ENCODE results near the gene RSPH1.

The RSPH1 gene

GRCh38 chr21:42461185-42461520, 34.9 kb downstream of the RSPH1 start:
- Histone ChIP-seq H3K27me3 (ENCODE audit: insufficient read depth, low read length, poor library complexity) (no peaks in the 10 kb centered on the region), H3K4me1 (ENCODE audit: insufficient read depth, low read length) (peaks cover 71% of the 10 kb centered on the region), H3K27ac (ENCODE audit: low read length) (peak overlapping the region; percentile 72), H3K9ac (ENCODE audit: low read depth, low read length) (no peak overlapping the region), H3K9me3 (ENCODE audit: insufficient read depth, low read length, severe bottlenecking) (no peaks in the 10 kb centered on the region), H3K79me2 (ENCODE audit: insufficient read depth, low read length) (no peaks in the 10 kb centered on the region), H4K20me1 (ENCODE audit: insufficient read depth, low read length) (no peaks in the 10 kb centered on the region), H3K4me2 (ENCODE audit: insufficient read depth, low read length) (peak overlapping the region; percentile 58; the same call in 1 of the 2 replicates), H3K36me3 (ENCODE audit: insufficient read depth, low read length) (no peaks in the 10 kb centered on the region), H2AFZ (ENCODE audit: low read depth, low read length) (no peak overlapping the region), H3K4me3 (ENCODE audit: low read depth in 1 of 2, low read length in 2 of 2) (no peak overlapping the region)
- ATAC-seq (ENCODE audit: insufficient read depth, low read depth) (no peak; the same call in 2 of the 3 replicates), DNase-seq (no peak)
- no peak for TF ChIP-seq EZH2 (IDR thresholded peaks at IDR 0.05; ENCODE audit: borderline replicate concordance, low read depth, low read length, severe bottlenecking)

- H3K9ac ChIP-seq (ENCODE audit: low read depth, low read length), result peak overlapping the region; percentile 32
- H3K36me3 ChIP-seq (ENCODE audit: insufficient read depth, low read length), result no peaks in the 10 kb centered on the region
- H3K27me3 ChIP-seq (ENCODE audit: insufficient read depth, low read length, poor library complexity), result no peaks in the 10 kb centered on the region
- ATAC-seq (ENCODE audit: insufficient read depth, low read depth), result peak; percentile 87
- no peaks in the 10 kb centered on the region for H4K20me1 ChIP-seq (ENCODE audit: insufficient read depth, low read length)
- H3K4me1 ChIP-seq (ENCODE audit: insufficient read depth, low read length), result peaks cover 68% of the 10 kb centered on the region
- no peaks in the 10 kb centered on the region for H3K79me2 ChIP-seq (ENCODE audit: insufficient read depth, low read length)
- TF ChIP-seq EZH2 (IDR thresholded peaks at IDR 0.05; ENCODE audit: borderline replicate concordance, low read depth, low read length, severe bottlenecking) (no peak), CTCF (IDR thresholded peaks at IDR 0.05; ENCODE audit: borderline replicate concordance, extremely low read depth, low read length, poor library complexity, severe bottlenecking) (no peak)
- H2AFZ ChIP-seq (ENCODE audit: low read depth, low read length), result peak overlapping the region; percentile 27; the same call in 1 of the 2 replicates
- peak overlapping the region; percentile 84 for H3K27ac ChIP-seq (ENCODE audit: low read length)
- H3K9me3 ChIP-seq (ENCODE audit: insufficient read depth, low read length, severe bottlenecking), result no peaks in the 10 kb centered on the region
- H3K4me3 ChIP-seq (ENCODE audit: low read depth in 1 of 2, low read length in 2 of 2), result peak overlapping the region in 1 of 2 experiments; percentile 5; a peak in 1 of 4 replicates
- peak overlapping the region; percentile 58 for H3K4me2 ChIP-seq (ENCODE audit: insufficient read depth, low read length)
- peak; percentile 91 for DNase-seq
Observed at GRCh38 chr21:42460391-42461184, 35.4 kb downstream of the RSPH1 start.

GRCh38 chr21:42459546-42460215, 36.3 kb downstream of the RSPH1 start:
- H3K9me3 ChIP-seq (ENCODE audit: insufficient read depth, low read length, severe bottlenecking), result no peaks in the 10 kb centered on the region
- peak overlapping the region; percentile 58; the same call in 1 of the 2 replicates for H3K4me2 ChIP-seq (ENCODE audit: insufficient read depth, low read length)
- H4K20me1 ChIP-seq (ENCODE audit: insufficient read depth, low read length), result no peaks in the 10 kb centered on the region
- TF ChIP-seq EZH2 (IDR thresholded peaks at IDR 0.05; ENCODE audit: borderline replicate concordance, low read depth, low read length, severe bottlenecking) (no peak), CTCF (IDR thresholded peaks at IDR 0.05; ENCODE audit: borderline replicate concordance, extremely low read depth, low read length, poor library complexity, severe bottlenecking) (no peak)
- peaks cover 58% of the 10 kb centered on the region for H3K4me1 ChIP-seq (ENCODE audit: insufficient read depth, low read length)
- H2AFZ ChIP-seq (ENCODE audit: low read depth, low read length), result no peak overlapping the region
- H3K9ac ChIP-seq (ENCODE audit: low read depth, low read length), result no peak overlapping the region
- no peaks in the 10 kb centered on the region for H3K36me3 ChIP-seq (ENCODE audit: insufficient read depth, low read length)
- H3K27ac ChIP-seq (ENCODE audit: low read length), result peak overlapping the region; percentile 84
- H3K4me3 ChIP-seq (ENCODE audit: low read depth in 1 of 2, low read length in 2 of 2), result no peak overlapping the region
- ATAC-seq (ENCODE audit: insufficient read depth, low read depth), result no peak
- no peaks in the 10 kb centered on the region for H3K79me2 ChIP-seq (ENCODE audit: insufficient read depth, low read length)
- H3K27me3 ChIP-seq (ENCODE audit: insufficient read depth, low read length, poor library complexity), result no peaks in the 10 kb centered on the region
- no peak for DNase-seq

- no peaks in the 10 kb centered on the region for H3K79me2 ChIP-seq (ENCODE audit: insufficient read depth, low read length)
- H2AFZ ChIP-seq (ENCODE audit: low read depth, low read length), result no peak overlapping the region
- H3K4me2 ChIP-seq (ENCODE audit: insufficient read depth, low read length), result no peak overlapping the region
- no peak overlapping the region for H3K27ac ChIP-seq (ENCODE audit: low read length)
- no peak for DNase-seq
- no peaks in the 10 kb centered on the region for H4K20me1 ChIP-seq (ENCODE audit: insufficient read depth, low read length)
- H3K9me3 ChIP-seq (ENCODE audit: insufficient read depth, low read length, severe bottlenecking), result no peaks in the 10 kb centered on the region
- H3K4me3 ChIP-seq (ENCODE audit: low read depth in 1 of 2, low read length in 2 of 2), result no peak overlapping the region
- no peak overlapping the region for H3K9ac ChIP-seq (ENCODE audit: low read depth, low read length)
- ATAC-seq (ENCODE audit: insufficient read depth, low read depth), result no peak
- H3K27me3 ChIP-seq (ENCODE audit: insufficient read depth, low read length, poor library complexity), result no peaks in the 10 kb centered on the region
- TF ChIP-seq CTCF (IDR thresholded peaks at IDR 0.05; ENCODE audit: borderline replicate concordance, extremely low read depth, low read length, poor library complexity, severe bottlenecking) (no peak), EZH2 (IDR thresholded peaks at IDR 0.05; ENCODE audit: borderline replicate concordance, low read depth, low read length, severe bottlenecking) (no peak)
- H3K36me3 ChIP-seq (ENCODE audit: insufficient read depth, low read length), result no peaks in the 10 kb centered on the region
- peaks cover 54% of the 10 kb centered on the region for H3K4me1 ChIP-seq (ENCODE audit: insufficient read depth, low read length)
Observed at GRCh38 chr21:42459082-42459460, 37.0 kb downstream of the RSPH1 start.
